AG09309 (cell line): Measurements from ENCODE around the gene SHANK2.

ENCODE experiments used
- DNase-seq: peaks from one replicate; pipeline ENCODE4 v3.0.0-alpha.2; 2010; ENCODE audit warnings: low read depth
- H3K4me3 ChIP-seq: 2 replicates; pipeline ENCODE4 v1.5.1; 2011; ENCODE audit warnings: mild to moderate bottlenecking, low read depth, low read length, moderate library complexity; ENCODE audit not compliant: control insufficient read depth
- TF ChIP-seq, protein P1 (sequence below): IDR thresholded peaks from 2 replicates; pipeline ENCODE4 v1.5.1; 2011; ENCODE audit warnings: mild to moderate bottlenecking, low read depth, low read length, inconsistent platforms; ENCODE audit not compliant: insufficient read depth, control insufficient read depth; ENCODE audit errors: missing control alignments

The SHANK2 gene

DNA sequence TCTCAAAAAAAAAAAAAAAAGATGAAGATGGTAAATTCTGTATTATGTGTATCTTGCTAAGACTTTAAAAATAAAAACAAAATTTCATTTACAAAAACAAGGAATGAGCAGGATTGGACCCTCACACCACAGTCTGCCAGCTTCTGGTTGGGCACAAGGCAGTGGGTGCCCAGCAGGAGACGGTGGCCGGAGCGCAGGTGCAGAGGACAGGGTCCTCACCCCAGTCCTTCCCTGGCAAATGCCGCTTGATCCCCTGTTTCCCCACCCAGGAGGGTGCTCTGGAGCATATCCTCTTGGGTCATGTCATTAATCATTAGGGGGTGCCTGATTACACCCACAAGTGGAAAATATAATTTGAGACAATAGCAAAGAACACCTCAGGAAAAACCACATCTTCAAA, 31.2 kb downstream of the SHANK2 start:
- TF ChIP-seq, protein P1, sequence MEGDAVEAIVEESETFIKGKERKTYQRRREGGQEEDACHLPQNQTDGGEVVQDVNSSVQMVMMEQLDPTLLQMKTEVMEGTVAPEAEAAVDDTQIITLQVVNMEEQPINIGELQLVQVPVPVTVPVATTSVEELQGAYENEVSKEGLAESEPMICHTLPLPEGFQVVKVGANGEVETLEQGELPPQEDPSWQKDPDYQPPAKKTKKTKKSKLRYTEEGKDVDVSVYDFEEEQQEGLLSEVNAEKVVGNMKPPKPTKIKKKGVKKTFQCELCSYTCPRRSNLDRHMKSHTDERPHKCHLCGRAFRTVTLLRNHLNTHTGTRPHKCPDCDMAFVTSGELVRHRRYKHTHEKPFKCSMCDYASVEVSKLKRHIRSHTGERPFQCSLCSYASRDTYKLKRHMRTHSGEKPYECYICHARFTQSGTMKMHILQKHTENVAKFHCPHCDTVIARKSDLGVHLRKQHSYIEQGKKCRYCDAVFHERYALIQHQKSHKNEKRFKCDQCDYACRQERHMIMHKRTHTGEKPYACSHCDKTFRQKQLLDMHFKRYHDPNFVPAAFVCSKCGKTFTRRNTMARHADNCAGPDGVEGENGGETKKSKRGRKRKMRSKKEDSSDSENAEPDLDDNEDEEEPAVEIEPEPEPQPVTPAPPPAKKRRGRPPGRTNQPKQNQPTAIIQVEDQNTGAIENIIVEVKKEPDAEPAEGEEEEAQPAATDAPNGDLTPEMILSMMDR: no peak
- DNase-seq: no peak
- no peak overlapping the region for H3K4me3 ChIP-seq

DNA sequence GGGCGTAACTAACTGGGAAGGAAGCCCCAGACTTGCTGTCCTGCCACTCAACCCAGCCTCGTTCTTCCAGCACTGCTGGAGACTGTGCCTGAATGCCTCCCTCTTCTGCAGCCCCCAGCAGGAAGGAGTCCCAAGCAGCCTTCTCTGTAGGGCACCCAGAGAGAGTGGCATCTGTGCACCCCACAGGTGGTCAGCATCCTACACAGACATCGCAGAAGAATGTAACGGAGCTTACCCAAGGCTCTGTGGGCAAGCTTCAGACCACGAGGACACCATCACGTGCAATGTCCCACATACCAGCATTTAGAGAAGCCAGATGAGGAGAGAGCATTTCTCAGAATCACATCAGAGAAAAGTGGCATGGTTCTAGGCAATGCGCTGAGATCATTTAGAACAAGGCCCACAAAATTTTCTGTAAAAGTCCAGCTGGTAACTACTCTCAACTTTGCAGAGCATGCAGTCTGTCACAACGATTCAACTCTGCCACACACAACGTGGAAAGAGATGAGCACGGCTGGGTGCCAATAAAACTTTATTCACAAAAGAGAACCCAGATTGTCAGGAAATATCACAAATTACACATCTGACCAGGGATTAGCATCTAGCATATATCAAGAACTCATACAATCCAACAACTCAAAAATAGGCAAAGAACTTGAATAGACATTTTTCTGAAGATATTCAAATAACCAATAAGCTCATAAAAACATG, 33.4 kb downstream of the SHANK2 start:
- no peak overlapping the region for H3K4me3 ChIP-seq
- DNase-seq: no peak
- TF ChIP-seq, protein P1: no peak

DNA sequence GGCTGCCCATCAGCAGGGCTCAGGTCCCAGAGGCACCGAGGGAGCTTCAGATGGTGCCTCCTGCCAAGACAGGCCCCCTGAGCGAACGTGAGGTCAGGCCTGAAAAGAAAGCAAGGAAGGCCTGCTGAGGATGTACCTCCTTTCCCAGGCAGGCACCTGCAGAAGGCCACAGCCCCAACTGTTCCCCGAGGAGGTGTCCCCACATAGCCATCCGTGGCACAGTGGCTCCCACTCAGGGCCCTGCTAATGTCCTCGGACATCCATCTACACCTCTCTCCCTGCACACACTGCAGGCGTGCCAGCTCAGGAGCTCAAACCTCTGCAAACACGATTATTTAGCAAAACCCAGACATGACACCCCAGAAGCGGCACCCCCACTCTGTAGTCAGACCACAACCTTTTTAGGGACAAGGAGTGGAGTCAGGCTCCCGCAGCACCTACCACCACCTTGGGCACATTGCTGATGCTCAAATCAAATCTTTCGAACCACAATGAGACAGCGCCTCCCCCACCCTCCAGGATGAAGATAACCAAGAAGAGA, 36.9 kb downstream of the SHANK2 start:
- DNase-seq: no peak
- TF ChIP-seq, protein P1: no peak
- no peak overlapping the region for H3K4me3 ChIP-seq

DNA sequence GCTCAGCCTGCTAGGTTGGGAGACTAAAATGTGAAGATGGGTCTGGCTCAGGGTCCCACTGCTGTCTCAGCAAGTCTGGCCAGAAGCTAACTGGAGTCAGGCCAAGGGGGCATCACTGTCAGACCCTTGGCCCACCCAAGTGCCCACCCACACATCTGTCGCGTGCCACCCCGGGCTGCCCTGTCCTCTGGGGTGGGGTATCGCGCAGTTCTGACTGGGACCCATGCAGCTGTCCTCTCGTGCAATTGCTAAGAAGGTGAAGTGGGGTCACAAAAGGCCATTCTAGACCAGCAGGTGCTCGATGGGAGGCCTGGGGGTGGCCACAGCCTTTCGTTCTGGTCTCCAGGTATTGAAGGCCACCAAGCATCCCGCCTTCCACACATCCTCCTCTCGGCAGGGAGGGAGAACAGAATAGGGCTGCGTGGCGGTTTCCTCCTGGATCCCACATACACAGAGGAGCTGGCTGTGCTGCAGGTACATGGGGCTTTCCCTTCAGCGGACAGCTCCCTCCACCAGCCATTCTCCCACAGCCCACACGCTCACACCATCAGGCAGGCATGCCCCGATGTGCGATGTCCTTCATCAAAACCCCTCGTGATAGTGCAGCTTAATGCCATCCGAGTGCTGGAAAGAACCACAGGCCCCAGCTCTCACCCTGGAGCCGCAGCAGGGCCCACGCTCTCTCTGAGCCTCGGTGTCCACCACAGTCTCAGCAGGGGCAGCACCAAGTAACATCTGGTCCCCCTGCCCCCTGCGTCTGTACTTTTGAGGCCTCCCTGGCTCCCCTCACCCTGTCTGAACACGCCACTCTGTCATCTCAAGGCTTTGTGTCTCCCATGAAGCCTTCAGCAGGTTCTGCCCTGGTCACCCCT, 37.6 kb downstream of the SHANK2 start:
- TF ChIP-seq, protein P1: no peak

DNA sequence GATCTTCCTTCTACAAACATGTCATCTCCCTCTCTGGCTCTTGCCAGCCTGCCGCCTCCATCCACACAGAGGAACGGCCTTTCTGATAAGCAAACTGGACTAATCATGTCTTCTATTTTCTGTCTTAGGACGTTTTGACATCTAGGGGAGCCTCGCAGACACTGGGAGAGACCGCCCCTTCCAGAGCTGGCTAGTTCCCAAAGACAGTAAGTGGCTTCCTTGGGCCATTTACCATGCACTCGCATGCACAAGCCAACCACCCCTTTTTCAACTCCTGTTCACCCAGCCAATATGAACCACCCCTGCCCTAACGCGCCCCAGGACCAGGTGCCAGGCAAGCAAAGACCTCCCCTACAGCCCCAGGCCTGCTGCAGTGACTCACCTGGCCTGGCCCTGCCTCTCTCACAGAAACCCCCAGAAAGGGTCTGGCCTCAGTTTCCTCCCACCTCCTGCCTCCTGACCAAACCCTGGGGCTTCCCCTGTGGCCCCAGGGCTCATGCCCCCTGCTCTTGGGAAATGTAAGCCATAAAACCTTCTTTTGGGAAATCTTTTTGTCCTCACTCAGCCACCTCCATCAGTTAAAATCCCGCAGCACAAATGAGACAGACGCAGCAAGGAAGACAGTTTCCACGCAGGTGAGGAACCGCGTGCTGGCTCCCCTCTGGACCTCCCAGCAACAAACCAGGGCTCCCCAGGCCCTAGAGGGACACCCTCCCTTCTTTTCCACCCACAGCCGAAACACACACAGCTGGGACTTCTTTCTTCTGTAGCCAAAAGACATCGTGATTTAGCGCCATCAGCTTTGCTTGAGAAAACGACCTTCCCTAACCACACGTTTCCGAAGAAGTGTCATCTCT, 38.5 kb downstream of the SHANK2 start:
- no peak for DNase-seq
- TF ChIP-seq, protein P1: no peak
- H3K4me3 ChIP-seq: no peak overlapping the region

More for the DNA sequence above, 37.6 kb downstream of the SHANK2 start:
- H3K4me3 ChIP-seq: no peak overlapping the region
- DNase-seq: no peak

DNA sequence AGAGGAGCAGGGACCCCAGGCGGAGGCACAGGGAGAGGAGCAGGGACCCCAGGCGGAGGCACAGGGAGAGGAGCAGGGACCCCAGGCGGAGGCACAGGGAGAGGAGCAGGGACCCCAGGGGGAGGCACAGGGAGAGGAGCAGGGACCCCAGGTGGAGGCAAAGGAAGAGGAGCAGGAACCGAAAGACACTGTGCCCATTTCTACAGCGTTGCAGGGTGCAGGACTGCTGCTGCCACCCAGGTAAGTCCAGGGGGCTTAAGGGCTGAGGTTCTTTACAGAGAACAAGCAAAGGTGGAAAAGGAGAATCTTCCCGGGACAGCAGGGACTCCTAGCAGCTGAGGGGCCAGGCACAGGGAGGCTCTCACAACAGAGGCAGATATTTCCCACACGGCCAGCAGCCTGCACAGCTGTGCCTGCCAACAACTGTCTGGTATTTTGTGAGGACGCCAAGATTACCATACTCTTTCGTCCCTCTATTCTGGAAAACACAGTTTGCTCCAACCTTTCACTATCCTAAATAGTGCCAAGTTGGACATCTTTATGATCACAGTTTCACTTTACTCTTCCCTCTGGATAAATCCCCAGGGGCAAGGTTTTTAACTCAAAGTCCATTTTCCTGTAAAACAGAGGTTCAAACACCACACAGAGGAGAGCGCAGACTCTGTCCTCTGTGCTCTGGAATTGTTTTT, 39.4 kb downstream of the SHANK2 start:
- H3K4me3 ChIP-seq: no peak overlapping the region
- DNase-seq: no peak
- TF ChIP-seq, protein P1: no peak
